Smooth muscle cell of the brain vasculature (primary cell): ENCODE results near the gene MYL7.

Source experiments
- DNase-seq: peaks from one replicate; pipeline ENCODE4 v3.0.0-alpha.2; 2012; ENCODE audit warnings: low read depth, low spot score

Gene MYL7

GRCh38 chr7:44100458-44101302 is 40.5 kb downstream of the MYL7 start:
- DNase-seq = peak; percentile 79

- DNase-seq = no peak
These were observed 41.5 kb downstream of the MYL7 start for GRCh38 chr7:44099669-44100068.

GRCh38 chr7:44098092-44099068 is 42.8 kb downstream of the MYL7 start:
- no peak for DNase-seq

GRCh38 chr7:44097064-44097932 is 43.8 kb downstream of the MYL7 start:
- no peak for DNase-seq

- no peak for DNase-seq
These were observed 44.7 kb downstream of the MYL7 start for GRCh38 chr7:44096326-44096881.

- DNase-seq = no peak
These were observed 45.4 kb downstream of the MYL7 start for GRCh38 chr7:44095781-44096180.

GRCh38 chr7:44094883-44095592 is 46.1 kb downstream of the MYL7 start:
- DNase-seq = no peak

- no peak for DNase-seq
These were observed 46.8 kb downstream of the MYL7 start for GRCh38 chr7:44094365-44094764.

GRCh38 chr7:44093102-44093641 is 48.0 kb downstream of the MYL7 start:
- DNase-seq = no peak
